ENCODE data around the gene TTLL5.
"Not testable (repeated sequence)": the region's sequence is repeated elsewhere in the genome, so short reads cannot be mapped to it uniquely, and the experiment has no call there.

Gene TTLL5

DNA sequence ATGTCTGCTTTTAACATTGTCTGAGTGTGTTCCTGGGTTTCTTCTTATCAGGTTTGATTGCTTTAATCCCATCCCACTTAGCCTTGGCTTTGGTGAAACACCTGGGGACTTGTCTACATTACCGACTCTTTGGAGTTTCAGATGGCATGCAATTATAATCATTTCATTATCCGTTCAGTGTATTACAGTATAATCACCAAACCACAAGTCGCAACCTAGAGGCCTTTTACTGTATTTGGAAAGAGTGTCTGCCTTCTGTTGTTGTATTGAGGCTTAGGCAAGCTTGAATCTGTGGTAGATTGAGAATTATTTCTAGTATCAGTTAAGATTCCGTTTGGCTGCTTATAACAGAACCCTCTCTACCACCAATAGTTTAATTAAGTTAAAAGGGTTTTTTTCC lies 216.8 kb downstream of the TTLL5 start:
- no peak for DNase-seq

DNA sequence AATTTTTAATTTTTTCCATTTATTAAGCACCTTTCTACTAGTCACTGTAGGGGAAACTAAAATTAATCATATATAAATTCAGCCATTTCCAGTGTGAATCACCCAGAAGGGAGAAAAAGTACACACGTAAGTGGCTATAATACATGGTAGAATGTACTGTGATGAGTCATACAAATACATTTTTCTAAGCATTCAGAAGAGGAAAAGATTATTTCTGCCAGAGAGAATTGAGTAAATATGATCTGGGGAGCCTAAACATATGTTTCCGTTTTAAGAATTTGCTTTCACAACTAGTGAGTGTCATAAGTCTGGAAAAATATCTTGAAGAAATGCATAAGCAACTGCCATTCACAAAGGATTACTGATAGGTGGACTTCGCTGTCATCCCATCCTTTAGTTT lies 218.0 kb downstream of the TTLL5 start:
- DNase-seq: no peak

DNA sequence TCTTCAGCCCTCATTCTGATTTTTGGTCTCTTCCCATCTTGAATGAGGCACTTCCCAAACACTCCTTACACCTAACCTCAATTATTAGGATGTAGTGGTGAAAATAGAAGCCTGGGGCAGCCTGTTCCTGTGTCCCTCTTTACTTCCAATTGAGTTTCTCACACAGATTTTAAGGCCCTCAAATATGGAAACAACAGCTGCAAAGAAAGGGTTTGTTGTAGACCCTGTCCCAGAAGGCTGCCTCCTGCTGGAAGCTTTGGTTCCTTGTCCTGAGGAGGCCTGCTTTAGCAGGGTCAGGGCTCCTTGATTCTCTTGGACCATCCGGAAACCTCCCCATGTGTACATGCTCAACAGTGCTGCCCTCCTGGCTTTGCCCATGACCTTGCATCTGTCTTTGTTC lies 219.5 kb downstream of the TTLL5 start:
- no peak for DNase-seq

DNA sequence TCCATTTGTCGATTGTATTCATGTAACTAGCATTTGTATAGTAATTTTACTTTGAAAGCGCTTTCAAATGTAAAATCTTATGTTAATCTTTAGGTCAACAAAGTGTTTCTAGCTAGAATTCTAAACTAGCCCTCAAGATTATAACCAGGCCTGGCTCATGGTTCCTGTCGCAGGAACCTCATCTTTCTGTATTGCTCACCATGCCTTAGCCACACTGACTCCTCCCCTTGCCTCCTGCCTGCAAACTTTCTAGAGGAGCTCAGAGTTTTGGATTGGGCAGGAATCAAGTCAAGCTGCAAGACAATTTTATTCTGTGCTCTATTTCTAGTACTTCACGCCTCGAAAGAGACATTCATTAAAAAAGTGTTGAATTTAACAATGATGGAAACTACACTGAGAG lies 220.9 kb downstream of the TTLL5 start:
- no peak for DNase-seq

DNA sequence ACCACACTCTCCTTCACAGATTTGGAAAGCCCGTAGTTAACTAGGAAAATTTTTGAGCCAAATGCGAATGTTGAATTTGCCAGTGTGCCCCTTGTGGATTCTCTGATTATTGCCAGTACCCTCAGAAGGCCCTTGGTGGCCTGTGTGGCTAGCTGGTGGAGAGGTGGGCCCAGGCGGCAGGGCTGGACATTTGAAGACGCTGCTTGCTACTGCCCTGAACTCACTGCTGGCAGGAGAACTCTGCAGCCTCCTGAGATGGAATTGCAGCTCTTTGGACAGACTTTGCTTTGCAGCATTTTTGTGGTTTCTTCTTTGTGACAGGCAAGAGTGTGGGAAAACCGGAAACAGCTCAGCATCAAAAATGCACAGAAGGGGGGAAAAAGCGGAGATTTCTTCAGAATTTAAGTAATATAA lies 223.2 kb downstream of the TTLL5 start:
- no peak for DNase-seq

DNA sequence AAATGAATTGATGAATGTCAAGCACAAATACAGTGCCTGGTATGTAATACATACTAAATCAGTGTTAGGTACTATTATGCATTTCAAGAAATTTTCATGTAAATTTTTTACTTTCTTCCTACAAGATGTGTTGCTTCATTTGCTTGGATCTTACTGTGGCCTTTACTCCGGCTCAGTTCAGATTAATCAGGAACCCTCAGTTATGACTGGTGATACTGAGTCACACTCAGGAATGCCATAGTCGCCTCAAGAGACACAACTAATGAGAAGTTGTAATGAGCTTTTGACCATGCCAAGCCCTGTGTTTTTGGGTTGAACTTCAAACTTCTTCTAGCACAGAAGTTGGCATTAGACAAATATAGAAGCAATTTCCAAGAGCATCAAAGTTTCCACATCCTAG lies 224.8 kb downstream of the TTLL5 start:
- no peak for DNase-seq

DNA sequence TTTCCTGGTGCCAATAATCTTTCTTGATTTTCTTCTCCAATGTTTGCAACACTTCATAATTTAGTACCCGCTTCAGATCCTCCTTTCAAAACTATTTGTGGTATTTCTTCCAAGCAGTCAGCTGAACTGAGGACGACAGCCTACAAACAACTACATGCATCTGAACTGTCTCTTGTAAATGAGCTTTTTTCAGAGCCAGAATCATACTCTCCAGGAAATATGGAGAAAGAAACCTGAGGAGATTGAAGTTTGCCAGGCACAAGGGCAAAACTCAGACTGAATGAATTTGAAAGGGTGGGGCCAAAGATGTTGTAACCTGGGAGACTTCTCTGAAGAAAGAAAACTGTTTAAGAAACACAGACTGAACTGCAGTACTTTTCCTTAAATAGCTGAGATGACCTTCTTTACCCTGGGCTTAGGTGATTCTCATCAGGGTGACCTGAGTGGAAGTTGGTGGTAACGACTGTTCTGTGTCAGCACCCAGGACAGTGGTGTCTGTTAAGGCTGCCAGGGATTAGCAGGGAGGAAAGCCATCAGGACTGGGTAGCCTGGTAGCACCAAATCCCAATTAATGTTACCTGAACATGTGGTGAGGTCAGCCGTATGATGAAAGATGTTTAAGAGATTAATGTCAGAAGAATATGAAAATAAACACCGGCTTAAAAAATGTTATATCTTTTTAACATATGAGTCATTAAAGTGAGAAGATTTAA lies 225.7 kb downstream of the TTLL5 start:
- no peak for DNase-seq

DNA sequence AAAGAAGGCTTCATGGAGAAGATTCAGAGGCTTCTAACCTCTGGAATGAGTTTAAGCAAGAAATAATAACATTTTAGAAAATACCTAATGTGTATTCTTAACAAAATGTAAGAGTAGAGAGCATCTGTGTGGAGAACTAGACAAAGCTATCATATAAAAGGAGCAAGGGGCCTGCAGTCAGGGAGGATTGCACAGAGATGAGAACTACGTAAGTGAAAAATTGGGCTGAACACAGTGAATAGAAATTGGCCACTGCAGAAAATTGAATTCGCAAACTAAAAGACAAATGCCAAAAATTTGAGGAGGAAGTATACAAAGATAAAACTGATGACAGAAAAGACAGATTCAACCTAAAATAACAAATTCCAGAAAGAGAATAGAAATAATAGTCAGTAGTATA lies 227.9 kb downstream of the TTLL5 start:
- no peak for DNase-seq

DNA sequence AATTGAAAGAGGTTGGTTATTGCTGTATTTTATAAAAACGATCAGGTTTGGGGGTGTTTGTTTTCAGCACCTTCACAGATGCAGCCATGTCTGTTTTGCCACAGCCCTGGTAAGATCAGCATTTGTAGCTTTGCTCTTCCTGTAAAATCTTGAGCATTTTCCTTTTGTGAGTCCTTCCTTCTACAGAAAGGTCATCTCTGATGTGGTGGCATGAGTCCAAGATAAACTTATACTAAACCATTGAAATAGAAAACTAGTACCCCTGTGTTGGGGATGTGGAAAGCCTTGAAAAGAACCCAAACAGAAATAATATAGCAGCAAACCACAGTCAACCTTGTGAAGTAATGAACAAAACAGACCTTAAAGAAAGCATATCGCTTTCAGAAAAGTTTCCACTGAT lies 235.3 kb downstream of the TTLL5 start:
- no peak for DNase-seq

DNA sequence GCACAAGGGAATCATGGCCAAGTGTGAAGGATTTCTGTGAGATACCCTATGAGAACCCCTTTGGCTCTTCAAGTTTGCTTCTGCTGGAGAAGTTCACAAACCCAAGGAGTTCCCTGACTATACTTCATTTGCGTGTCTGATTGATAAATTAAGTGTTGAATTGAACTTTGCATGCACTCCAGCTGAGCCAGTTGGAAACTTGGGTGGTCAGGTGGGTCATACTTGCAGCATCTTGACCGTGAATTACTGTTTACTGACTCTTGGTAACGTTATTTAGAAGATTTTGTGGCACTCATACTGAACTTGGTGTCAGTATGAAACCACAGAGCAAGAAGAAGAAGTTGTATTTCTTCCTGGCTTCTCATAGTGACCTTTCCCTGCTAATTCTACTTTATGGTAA lies 243.3 kb downstream of the TTLL5 start:
- DNase-seq: no peak

DNA sequence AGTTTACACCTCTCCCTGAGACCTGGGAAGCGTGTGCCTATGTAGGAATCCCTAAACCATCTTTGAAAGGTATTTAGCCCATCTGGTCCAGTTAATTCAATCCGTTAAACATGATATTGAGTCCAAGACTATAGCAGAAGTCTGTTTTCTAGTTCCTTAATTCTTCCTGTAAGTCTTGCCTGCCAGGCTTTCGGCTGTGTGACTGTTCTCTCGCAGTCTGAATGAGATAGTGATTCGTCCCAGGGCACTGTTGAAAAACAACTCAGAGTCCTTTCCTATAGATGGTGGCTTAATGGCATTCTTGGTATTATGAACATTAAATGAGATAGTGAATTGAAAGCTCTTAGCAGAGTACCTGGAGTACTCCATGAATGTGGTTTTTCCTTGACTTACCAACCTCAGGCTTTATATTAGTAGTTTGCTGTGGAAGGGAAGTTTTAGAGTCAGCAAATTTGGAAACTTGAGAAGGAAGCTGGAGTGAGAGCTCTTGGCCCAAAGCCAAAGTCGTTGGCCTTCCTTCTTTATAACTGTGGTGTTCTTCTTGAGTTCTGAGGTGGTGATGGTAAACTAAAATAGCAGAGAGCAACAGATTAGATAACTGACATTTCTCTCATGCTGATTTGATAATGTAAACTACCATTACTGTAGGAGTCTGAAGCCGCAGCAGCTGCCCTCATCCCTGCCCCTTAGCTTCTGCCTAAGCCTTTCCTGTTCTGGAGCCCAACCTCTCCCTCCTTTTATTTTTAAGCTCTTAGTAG lies 244.3 kb downstream of the TTLL5 start:
- no peak for DNase-seq

DNA sequence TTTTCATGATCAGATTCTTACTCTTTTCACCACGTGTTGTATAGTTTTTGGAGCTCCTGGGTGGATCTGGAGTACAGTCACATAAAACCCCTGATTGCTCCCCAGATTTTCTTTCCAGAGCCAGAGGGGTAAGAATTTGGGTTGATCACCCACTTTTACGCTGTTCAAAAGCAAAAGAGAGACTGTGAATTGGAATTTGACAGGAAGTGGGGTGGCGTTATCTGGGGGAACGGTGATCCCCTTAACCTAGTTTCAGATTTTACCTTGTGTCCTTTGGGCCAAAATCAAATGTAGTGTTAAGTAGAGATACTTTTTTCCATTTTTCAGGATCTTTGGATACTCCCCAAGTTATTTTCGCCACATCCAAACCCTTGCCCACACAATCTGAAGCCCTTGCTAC lies 245.2 kb downstream of the TTLL5 start:
- no peak for DNase-seq

DNA sequence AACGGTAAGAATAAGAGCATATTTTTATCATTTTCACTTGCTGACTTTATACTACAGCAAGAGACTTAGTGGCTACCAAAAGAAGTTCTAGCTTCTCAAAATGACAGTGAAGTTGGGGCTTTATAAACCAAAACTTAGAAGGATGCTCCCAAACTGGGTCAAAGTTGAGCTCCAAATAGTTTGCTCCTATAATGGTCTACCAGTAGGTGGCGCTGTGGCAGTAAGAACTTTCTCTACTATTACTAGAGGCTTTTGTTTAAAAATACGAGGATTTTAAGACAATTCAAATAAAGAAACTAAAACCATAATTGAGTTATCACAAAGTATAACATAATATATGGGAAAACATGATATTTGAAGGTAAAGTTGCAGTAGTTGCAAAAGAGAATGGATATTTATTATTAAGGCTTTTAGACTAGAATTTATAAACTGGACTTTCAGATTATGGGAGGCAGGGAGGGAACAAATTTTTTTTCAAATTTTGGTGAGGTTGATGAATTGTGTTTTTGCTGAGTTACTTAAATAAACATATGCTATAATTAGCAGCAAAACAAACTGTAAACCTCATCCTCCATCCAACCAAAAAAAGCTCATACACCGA lies 245.7 kb downstream of the TTLL5 start:
- peak; percentile 77 for DNase-seq

DNA sequence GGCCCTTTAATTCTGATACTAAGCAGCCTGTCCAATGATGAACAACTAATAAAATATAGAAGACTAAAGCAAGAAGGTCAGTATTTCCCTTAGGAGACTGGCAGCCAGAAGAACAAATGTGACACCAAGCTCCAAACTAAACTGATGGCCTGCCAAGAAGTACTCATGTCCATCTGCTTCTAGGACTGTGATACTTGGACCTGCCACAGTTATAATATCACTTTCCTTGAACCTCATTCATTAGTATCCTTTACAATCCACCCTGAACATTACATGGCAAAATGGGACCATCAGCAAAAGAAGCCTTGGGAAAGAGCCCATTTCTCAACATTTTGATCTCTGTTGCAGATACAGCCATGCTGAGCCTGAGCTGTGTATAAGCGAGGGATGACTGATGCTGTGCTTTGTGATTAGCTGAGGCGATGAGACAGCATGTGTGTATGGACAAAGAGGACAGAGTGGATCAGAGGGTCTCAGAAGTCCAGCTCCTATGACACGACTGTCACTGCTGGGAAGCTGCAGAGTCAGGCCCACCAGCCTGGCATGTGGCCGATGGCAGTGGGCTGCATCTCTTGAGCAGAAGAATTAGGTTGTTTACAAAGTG lies 246.8 kb downstream of the TTLL5 start:
- DNase-seq: no peak

DNA sequence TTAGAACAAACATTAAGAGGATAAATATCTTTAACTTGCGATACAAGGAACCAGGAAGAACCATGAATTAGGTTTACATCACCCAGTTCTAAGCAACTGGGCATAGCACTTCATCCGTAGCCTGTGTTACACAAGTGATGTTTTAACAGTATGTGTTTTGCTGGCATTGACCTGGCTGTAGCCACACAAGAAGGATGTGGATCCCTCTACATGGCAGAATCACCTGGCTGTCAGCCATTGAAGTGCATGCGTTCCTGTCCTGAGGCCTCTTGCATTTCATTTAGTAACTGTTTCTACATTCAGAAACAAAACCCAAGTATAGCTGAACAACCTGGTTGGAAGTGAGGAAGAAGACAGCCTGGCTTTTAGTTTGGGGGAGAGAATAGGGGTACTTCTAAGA lies 248.6 kb downstream of the TTLL5 start:
- DNase-seq: no peak

DNA sequence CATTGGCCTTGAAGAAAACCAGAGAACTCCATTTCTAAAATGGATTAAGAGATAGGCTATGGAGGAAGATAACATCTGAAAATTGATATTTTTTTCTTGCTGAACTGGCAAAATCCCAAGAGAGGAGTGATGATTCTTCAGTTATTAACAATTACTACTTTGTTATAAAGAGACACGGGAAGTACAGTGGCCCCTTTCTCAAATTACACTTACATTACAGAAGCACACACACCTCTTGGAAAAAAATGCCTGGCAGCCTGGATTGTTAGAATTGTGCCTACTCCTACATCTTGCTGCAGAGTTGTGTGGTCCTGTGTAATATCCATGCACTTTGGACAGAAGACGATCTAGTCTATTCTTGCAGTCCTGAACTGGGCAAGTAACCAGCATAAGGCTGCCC lies 249.0 kb downstream of the TTLL5 start:
- DNase-seq: no peak

DNA sequence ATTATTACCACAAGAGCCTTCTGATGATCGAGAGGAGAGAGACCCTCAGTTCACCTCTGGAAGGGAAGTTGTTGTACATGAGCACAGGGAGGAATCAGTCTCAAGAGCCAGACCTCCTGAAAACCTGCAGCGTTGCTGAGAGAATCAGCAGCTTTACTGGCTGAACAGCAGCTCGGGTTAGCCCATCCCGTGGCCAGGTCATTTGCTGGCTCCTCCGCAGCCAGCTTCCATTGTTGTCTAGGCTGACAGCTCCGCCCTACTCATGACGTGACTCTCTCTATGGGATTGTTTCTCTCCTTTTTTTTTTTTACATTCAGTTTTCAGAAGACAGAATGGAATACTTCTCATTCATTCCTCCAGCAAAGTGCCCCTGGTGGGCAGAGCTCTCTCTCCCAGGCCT lies 250.8 kb downstream of the TTLL5 start:
- DNase-seq: no peak

DNA sequence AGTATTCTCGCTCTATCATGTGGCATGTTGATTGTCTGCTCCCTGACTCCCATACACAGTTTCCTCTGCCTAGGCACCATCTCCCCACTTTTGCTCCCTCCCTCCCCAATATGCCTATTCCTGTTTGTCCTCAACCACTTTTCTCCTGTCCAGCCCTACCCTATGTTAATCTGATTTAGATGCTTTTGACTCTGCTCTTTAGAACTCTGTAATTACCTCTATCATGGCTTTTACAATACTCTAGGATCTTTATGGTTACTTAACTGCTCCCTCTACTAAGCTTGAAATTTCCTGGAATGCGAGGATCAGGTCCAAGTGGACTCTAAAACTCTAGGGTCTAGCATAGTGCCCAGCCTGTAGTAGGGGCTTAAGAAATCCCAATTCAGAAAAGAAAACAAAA lies 252.1 kb downstream of the TTLL5 start:
- no peak for DNase-seq

DNA sequence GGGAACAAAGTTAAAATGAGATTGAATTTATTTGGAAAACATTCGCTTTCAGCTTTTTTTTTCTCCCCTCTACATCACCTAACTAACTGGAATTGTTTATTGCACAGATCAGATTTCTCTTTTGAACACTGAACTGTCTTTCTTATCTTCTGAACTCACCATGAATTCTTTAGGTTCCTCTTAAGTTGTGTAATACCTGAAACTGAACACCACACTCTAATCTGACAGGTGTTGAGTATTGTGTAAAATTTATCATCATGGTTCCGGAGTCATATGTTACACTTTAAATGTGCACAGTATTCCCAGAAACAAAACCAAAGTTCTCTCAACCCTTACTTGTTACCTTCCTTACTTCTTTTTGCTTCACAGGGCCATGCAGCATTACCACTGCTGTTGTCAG lies 254.0 kb downstream of the TTLL5 start:
- no peak for DNase-seq

DNA sequence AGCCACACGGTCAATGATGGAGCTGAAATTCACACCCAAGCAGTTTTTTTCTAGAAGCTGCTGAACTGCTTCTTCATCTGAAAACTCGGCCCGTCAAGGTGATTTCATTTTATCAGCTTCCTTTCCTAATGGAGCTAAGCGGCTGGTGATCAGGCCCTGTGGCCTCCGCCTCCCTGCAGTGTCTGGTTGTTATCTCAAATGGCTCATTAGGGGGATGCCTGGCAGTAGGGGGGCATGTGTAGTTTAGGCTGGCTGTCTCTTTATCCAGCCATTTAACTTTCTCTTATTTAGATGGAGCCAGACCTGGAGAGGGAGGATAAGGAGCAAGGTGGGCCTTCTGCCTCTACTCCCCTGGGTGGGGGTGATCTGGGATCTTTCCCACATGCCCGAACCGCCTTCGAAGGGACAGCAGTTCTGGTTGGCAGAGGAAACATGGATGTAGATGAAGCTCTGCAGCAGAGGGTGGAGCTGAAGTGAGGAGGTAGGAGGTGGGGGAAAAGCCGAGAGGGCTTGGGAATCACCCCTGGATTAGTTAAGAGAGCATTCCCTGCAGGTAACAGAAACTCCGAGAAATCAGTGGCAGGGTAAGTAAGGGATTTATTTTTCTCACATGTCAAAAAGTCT lies 256.4 kb downstream of the TTLL5 start:
- DNase-seq: no peak

DNA sequence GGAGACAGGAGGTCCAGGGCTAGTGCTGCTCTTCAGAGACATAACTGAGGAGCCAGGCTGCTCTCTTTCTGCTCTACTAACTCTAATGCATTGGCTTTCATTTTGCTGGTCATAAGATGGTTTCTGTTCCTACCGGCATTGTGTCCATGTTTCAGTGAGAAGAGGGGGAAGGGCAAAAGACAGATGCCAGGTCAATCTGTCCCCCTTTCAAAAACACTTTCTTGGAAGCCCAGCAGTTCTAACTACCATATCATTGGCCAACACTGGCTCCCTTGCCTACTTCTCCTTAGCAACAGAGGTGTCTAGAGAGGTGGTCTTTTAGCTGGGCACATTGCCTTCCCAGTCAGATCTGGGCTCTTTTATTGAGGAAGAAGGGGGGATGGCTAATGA lies 256.9 kb downstream of the TTLL5 start:
- DNase-seq: no peak

DNA sequence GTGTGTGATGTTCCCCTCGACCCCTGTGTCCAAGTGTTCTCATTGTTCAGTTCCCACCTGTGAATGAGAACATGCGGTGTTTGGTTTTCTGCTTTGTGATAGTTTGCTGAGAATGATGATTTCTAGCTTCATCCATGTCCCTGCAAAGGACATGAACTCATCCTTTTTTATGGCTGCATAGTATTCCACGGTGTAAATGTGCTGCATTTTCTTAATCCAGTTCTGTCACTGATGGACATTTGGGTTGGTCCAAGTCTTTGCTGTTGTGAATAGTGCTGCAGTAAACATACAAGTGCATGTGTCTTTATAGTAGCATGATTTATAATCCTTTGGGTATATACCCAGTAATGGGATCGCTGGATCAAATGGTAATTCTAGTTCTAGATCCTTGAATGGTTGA lies 259.4 kb downstream of the TTLL5 start:
- not testable (repeated sequence) for DNase-seq

DNA sequence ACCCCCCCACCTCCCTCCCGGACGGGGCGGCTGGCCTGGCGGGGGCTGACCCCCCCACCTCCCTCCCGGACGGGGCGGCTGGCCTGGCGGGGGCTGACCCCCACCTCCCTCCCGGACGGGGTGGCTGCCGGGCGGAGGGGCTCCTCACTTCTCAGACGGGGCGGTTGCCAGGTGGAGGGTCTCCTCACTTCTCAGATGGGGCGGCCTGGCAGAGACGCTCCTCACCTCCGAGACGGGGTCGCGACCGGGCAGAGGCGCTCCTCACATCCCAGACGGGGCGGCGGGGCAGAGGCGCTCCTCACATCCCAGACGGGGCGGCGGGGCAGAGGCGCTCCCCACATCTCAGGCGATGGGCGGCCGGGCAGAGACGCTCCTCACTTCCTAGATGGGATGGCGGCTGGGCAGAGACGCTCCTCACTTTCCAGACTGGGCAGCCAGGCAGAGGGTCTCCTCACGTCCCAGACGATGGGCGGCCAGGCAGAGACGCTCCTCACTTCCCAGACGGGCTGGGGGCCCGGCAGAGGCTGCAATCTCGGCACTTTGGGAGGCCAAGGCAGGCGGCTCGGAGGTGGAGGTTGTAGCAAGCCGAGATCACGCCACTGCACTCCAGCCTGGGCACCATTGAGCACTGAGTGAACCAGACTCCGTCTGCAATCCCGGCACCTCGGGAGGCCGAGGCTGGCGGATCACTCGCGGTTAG lies 264.2 kb downstream of the TTLL5 start:
- DNase-seq: not testable (repeated sequence)
